Measurements from ENCODE around the gene PDGFRB. TPM values are rescaled to one million over a fixed set of nuclear protein-coding genes. Genes with fewer than 3 reads are reported as not detected.

PDGFRB gene
- total RNA-seq, 2 experiments from 2014 or later, result 0.23 to 3.0 TPM

GRCh38 chr5:150180241-150181026 is 24.8 kb upstream of the PDGFRB start:
- POLR2A ChIA-PET, result interaction anchor here (0.5 kb wide), 1 partner anchor 121 kb away, joined by 3 read pairs; no protein-coding TSS in a partner anchor
- no peaks in the 10 kb centered on the region for H3K9me2 ChIP-seq (ENCODE audit: insufficient read depth, low read length)
- H3K36me3 ChIP-seq (ENCODE audit: insufficient read depth, low read length), result no peaks in the 10 kb centered on the region
- no peak overlapping the region for H3K4me3 ChIP-seq (ENCODE audit: low read depth, low read length, poor library complexity, severe bottlenecking)
- no TSS peak for BruUV-seq (replicated peaks)
- no peak overlapping the region for H2AFZ ChIP-seq (ENCODE audit: low read length)
- no peak overlapping the region for H3K27ac ChIP-seq (ENCODE audit: low read depth, low read length, poor library complexity, severe bottlenecking)
- no peak for DNase-seq (ENCODE audit: low spot score)
- H3K9me3 ChIP-seq (ENCODE audit: low read length), result no peaks in the 10 kb centered on the region
- no peaks in the 10 kb centered on the region for H3K4me1 ChIP-seq (ENCODE audit: insufficient read depth, low read length, poor library complexity, severe bottlenecking)
- H3K4me2 ChIP-seq (ENCODE audit: low read length), result no peak overlapping the region
- no peaks in the 10 kb centered on the region for H4K20me1 ChIP-seq (ENCODE audit: insufficient read depth, low read length)
- H3K79me2 ChIP-seq (ENCODE audit: insufficient read depth, low read depth, low read length), result no peaks in the 10 kb centered on the region
- TF ChIP-seq CTCF (conservative IDR thresholded peaks at IDR 0.05; ENCODE audit: low read length) (no peak), EZH2phosphoT487 (IDR thresholded peaks at IDR 0.05; ENCODE audit: borderline replicate concordance, low read depth, low read length) (no peak)
- CTCF ChIA-PET (ENCODE audit: unreplicated experiment), result no interaction called here
- intact Hi-C loops (cut with micrococcal nuclease; ENCODE audit: unreplicated experiment), result no loop called here

- H4K20me1 ChIP-seq (ENCODE audit: insufficient read depth, low read length), result no peaks in the 10 kb centered on the region
- H3K27ac ChIP-seq (ENCODE audit: low read depth, low read length, poor library complexity, severe bottlenecking), result no peak overlapping the region
- H3K4me3 ChIP-seq (ENCODE audit: low read depth, low read length, poor library complexity, severe bottlenecking), result no peak overlapping the region
- no peaks in the 10 kb centered on the region for H3K9me3 ChIP-seq (ENCODE audit: low read length)
- no peaks in the 10 kb centered on the region for H3K4me1 ChIP-seq (ENCODE audit: insufficient read depth, low read length, poor library complexity, severe bottlenecking)
- no TSS peak for BruUV-seq (replicated peaks)
- TF ChIP-seq CTCF (conservative IDR thresholded peaks at IDR 0.05; ENCODE audit: low read length), result no peak
- TF ChIP-seq EZH2phosphoT487 (IDR thresholded peaks at IDR 0.05; ENCODE audit: borderline replicate concordance, low read depth, low read length), result no peak
- no peak overlapping the region for H2AFZ ChIP-seq (ENCODE audit: low read length)
- CTCF ChIA-PET (ENCODE audit: unreplicated experiment), result no interaction called here
- H3K9me2 ChIP-seq (ENCODE audit: insufficient read depth, low read length), result no peaks in the 10 kb centered on the region
- H3K36me3 ChIP-seq (ENCODE audit: insufficient read depth, low read length), result no peaks in the 10 kb centered on the region
- intact Hi-C loops (cut with micrococcal nuclease; ENCODE audit: unreplicated experiment), result no loop called here
- H3K4me2 ChIP-seq (ENCODE audit: low read length), result no peak overlapping the region
- no peaks in the 10 kb centered on the region for H3K79me2 ChIP-seq (ENCODE audit: insufficient read depth, low read depth, low read length)
- DNase-seq (ENCODE audit: low spot score), result no peak
- POLR2A ChIA-PET, result no interaction called here
Measured at GRCh38 chr5:150179019-150179620, 23.5 kb upstream of the PDGFRB start.

- Histone ChIP-seq H3K36me3 (ENCODE audit: insufficient read depth, low read length) (no peaks in the 10 kb centered on the region), H3K9me3 (ENCODE audit: low read length) (no peaks in the 10 kb centered on the region), H3K4me3 (ENCODE audit: low read depth, low read length, poor library complexity, severe bottlenecking) (no peak overlapping the region), H2AFZ (ENCODE audit: low read length) (no peak overlapping the region), H3K4me2 (ENCODE audit: low read length) (no peak overlapping the region), H3K9me2 (ENCODE audit: insufficient read depth, low read length) (no peaks in the 10 kb centered on the region), H4K20me1 (ENCODE audit: insufficient read depth, low read length) (no peaks in the 10 kb centered on the region), H3K79me2 (ENCODE audit: insufficient read depth, low read depth, low read length) (no peaks in the 10 kb centered on the region), H3K4me1 (ENCODE audit: insufficient read depth, low read length, poor library complexity, severe bottlenecking) (no peaks in the 10 kb centered on the region), H3K27ac (ENCODE audit: low read depth, low read length, poor library complexity, severe bottlenecking) (no peak overlapping the region)
- CTCF ChIA-PET (ENCODE audit: unreplicated experiment), result no interaction called here
- DNase-seq (ENCODE audit: low spot score), result no peak
- intact Hi-C loops (cut with micrococcal nuclease; ENCODE audit: unreplicated experiment), result no loop called here
- BruUV-seq (replicated peaks), result no TSS peak
- POLR2A ChIA-PET, result no interaction called here
- TF ChIP-seq CTCF (conservative IDR thresholded peaks at IDR 0.05; ENCODE audit: low read length) (no peak), EZH2phosphoT487 (IDR thresholded peaks at IDR 0.05; ENCODE audit: borderline replicate concordance, low read depth, low read length) (no peak)
Measured at GRCh38 chr5:150178262-150178661, 22.6 kb upstream of the PDGFRB start.
